ENCODE results near the gene EPHA4. TPM values are rescaled to one million over a fixed set of nuclear protein-coding genes. Genes with fewer than 3 reads are reported as not detected.

Gene EPHA4
- total RNA-seq, 3 donors from 2014 or later: 21.4 to 36.8 (median 21.9) TPM

- intact Hi-C loops (cut with DNase I, micrococcal nuclease): no loop called here
- ATAC-seq (peak; percentile 61), DNase-seq (peak in 1 of 3 donors; percentile 5)
- no peak for TF ChIP-seq CTCF (IDR thresholded peaks at IDR 0.05)
- Histone ChIP-seq H3K4me3 (no peak overlapping the region), H3K36me3 (ENCODE audit: low read depth) (no peaks in the 10 kb centered on the region), H3K4me1 (ENCODE audit: low read depth) (no peaks in the 10 kb centered on the region), H3K9me3 (no peaks in the 10 kb centered on the region)
Measured at GRCh38 chr2:221431477-221431876, 140.6 kb downstream of the EPHA4 start.

- Histone ChIP-seq H3K9me3 (no peaks in the 10 kb centered on the region), H3K36me3 (ENCODE audit: low read depth) (no peaks in the 10 kb centered on the region), H3K4me3 (no peak overlapping the region), H3K4me1 (ENCODE audit: low read depth) (no peaks in the 10 kb centered on the region)
- no peak for TF ChIP-seq CTCF (IDR thresholded peaks at IDR 0.05)
- ATAC-seq (no peak), DNase-seq (peak in 1 of 3 donors; percentile 3)
- intact Hi-C loops (cut with DNase I, micrococcal nuclease): no loop called here
Measured at GRCh38 chr2:221429741-221430491, 142.2 kb downstream of the EPHA4 start.

- Histone ChIP-seq H3K4me1 (ENCODE audit: low read depth) (no peaks in the 10 kb centered on the region), H3K4me3 (no peak overlapping the region), H3K9me3 (no peaks in the 10 kb centered on the region), H3K36me3 (ENCODE audit: low read depth) (no peaks in the 10 kb centered on the region)
- DNase-seq (no peak), ATAC-seq (no peak)
- intact Hi-C loops (cut with DNase I, micrococcal nuclease): no loop called here
- no peak for TF ChIP-seq CTCF (IDR thresholded peaks at IDR 0.05)
Measured at GRCh38 chr2:221428896-221429295, 143.2 kb downstream of the EPHA4 start.

GRCh38 chr2:221426929-221427328, 145.2 kb downstream of the EPHA4 start:
- H3K4me1 ChIP-seq (ENCODE audit: low read depth): no peaks in the 10 kb centered on the region
- H3K36me3 ChIP-seq (ENCODE audit: low read depth): no peaks in the 10 kb centered on the region
- no peak for TF ChIP-seq CTCF (IDR thresholded peaks at IDR 0.05)
- no peak for ATAC-seq
- H3K4me3 ChIP-seq: no peak overlapping the region
- DNase-seq: no peak
- H3K9me3 ChIP-seq: no peaks in the 10 kb centered on the region
- intact Hi-C loops (cut with DNase I, micrococcal nuclease): no loop called here

- no peak for TF ChIP-seq CTCF (IDR thresholded peaks at IDR 0.05)
- intact Hi-C loops (cut with DNase I, micrococcal nuclease): no loop called here
- H3K36me3 ChIP-seq (ENCODE audit: low read depth): no peaks in the 10 kb centered on the region
Measured at GRCh38 chr2:221425891-221426290, 146.2 kb downstream of the EPHA4 start.

More at GRCh38 chr2:221425891-221426290, 146.2 kb downstream of the EPHA4 start:
- Histone ChIP-seq H3K4me1 (ENCODE audit: low read depth) (no peaks in the 10 kb centered on the region), H3K4me3 (no peak overlapping the region), H3K9me3 (no peaks in the 10 kb centered on the region)
- no peak for ATAC-seq
- DNase-seq: no peak

All from mucosa of descending colon (tissue), 3 donors.